ENCODE data around the gene AFP.

Gene AFP

GRCh38 chr4:73452953-73453700 is 17.1 kb downstream of the AFP start:
- DNase-seq (ENCODE audit: low read depth) = no peak
- H3K4me3 ChIP-seq (ENCODE audit: low read depth, low read length) = no peak overlapping the region
- no peak for TF ChIP-seq POLR2A (IDR thresholded peaks at IDR 0.05; ENCODE audit: extremely low read depth, insufficient read length)
- no peak for TF ChIP-seq MYC (IDR thresholded peaks at IDR 0.05; ENCODE audit: low read depth, low read length)
- no peak for TF ChIP-seq CTCF (IDR thresholded peaks at IDR 0.05; ENCODE audit: low read depth, low read length)
- TF ChIP-seq MAX (IDR thresholded peaks at IDR 0.05; ENCODE audit: low read depth, low read length) = no peak

GRCh38 chr4:73453701-73454005 is 17.6 kb downstream of the AFP start:
- DNase-seq (ENCODE audit: low read depth) = no peak
- no peak overlapping the region for H3K4me3 ChIP-seq (ENCODE audit: low read depth, low read length)
- TF ChIP-seq POLR2A (IDR thresholded peaks at IDR 0.05; ENCODE audit: extremely low read depth, insufficient read length) (no peak), CTCF (IDR thresholded peaks at IDR 0.05; ENCODE audit: low read depth, low read length) (no peak), MAX (IDR thresholded peaks at IDR 0.05; ENCODE audit: low read depth, low read length) (no peak), MYC (IDR thresholded peaks at IDR 0.05; ENCODE audit: low read depth, low read length) (no peak)

GRCh38 chr4:73454920-73455319 is 18.9 kb downstream of the AFP start:
- H3K4me3 ChIP-seq (ENCODE audit: low read depth, low read length) = no peak overlapping the region
- no peak for TF ChIP-seq CTCF (IDR thresholded peaks at IDR 0.05; ENCODE audit: low read depth, low read length)
- no peak for TF ChIP-seq POLR2A (IDR thresholded peaks at IDR 0.05; ENCODE audit: extremely low read depth, insufficient read length)
- no peak for TF ChIP-seq MYC (IDR thresholded peaks at IDR 0.05; ENCODE audit: low read depth, low read length)
- TF ChIP-seq MAX (IDR thresholded peaks at IDR 0.05; ENCODE audit: low read depth, low read length) = no peak
- DNase-seq (ENCODE audit: low read depth) = no peak

- DNase-seq (ENCODE audit: low read depth) = no peak
- H3K4me3 ChIP-seq (ENCODE audit: low read depth, low read length) = no peak overlapping the region
- TF ChIP-seq POLR2A (IDR thresholded peaks at IDR 0.05; ENCODE audit: extremely low read depth, insufficient read length) (no peak), MYC (IDR thresholded peaks at IDR 0.05; ENCODE audit: low read depth, low read length) (no peak), CTCF (IDR thresholded peaks at IDR 0.05; ENCODE audit: low read depth, low read length) (no peak), MAX (IDR thresholded peaks at IDR 0.05; ENCODE audit: low read depth, low read length) (no peak)
Observed at GRCh38 chr4:73456177-73457022, 20.4 kb downstream of the AFP start.

GRCh38 chr4:73458184-73459047 is 22.4 kb downstream of the AFP start:
- H3K4me3 ChIP-seq (ENCODE audit: low read depth, low read length) = no peak overlapping the region
- DNase-seq (ENCODE audit: low read depth) = no peak
- TF ChIP-seq POLR2A (IDR thresholded peaks at IDR 0.05; ENCODE audit: extremely low read depth, insufficient read length) = no peak
- no peak for TF ChIP-seq MAX (IDR thresholded peaks at IDR 0.05; ENCODE audit: low read depth, low read length)
- TF ChIP-seq MYC (IDR thresholded peaks at IDR 0.05; ENCODE audit: low read depth, low read length) = no peak

Data from NB4 (cell line).